ENCODE results near the gene CXCL14.

GRCh38 chr5:135587721-135588663, 9.2 kb upstream of the CXCL14 start:
- TF ChIP-seq CTCF (conservative IDR thresholded peaks at IDR 0.05; ENCODE audit: low read depth, low read length) (no peak), POLR2A (IDR thresholded peaks at IDR 0.05; ENCODE audit: low read depth, low read length) (no peak), RCOR1 (IDR thresholded peaks at IDR 0.05; ENCODE audit: insufficient replicate concordance, low read length) (no peak), RFX5 (IDR thresholded peaks at IDR 0.05; ENCODE audit: low read depth, low read length) (no peak), NFE2L2 (IDR thresholded peaks at IDR 0.05; ENCODE audit: low read depth, low read length) (no peak), MAZ (IDR thresholded peaks at IDR 0.05; ENCODE audit: borderline replicate concordance, low read depth, low read length) (no peak), ELK1 (IDR thresholded peaks at IDR 0.05; ENCODE audit: borderline replicate concordance, low read depth, low read length) (no peak), SMC3 (IDR thresholded peaks at IDR 0.05; ENCODE audit: low read depth, low read length) (no peak)

Data from IMR-90 (cell line).